H1 (cell line): ENCODE results near the gene FAM53A. TPM values are rescaled to one million over a fixed set of nuclear protein-coding genes. Genes with fewer than 3 reads are reported as not detected.
A peak's percentile ranks its signal among the peaks of the same experiment; 100 is the strongest.

Experiments
- CTCF ChIA-PET: fragments of 300-600 bp; sonication (Branson Sonifier 250); formaldehyde crosslinking; loops from one replicate; lab custom pipeline; 2021; ENCODE audit not compliant: partially characterized antibody; lab: Charles Lee
- POLR2A ChIA-PET: fragments of 300-600 bp; sonication (Branson Sonifier 250); formaldehyde crosslinking; loops from one replicate; lab custom pipeline; 2021; ENCODE audit warnings: inconsistent platforms; ENCODE audit not compliant: partially characterized antibody; lab: Charles Lee
- DNase-seq, 2 experiments: peaks; one replicate each; pipeline versions ENCODE4 v3.0.0 to v3.0.0-alpha.2; 2010 to 2022; ENCODE audit warnings: low spot score in 2 of 2, low read depth in 1 of 2, mixed read lengths in 1 of 2
- FAIRE-seq: peaks from 2 replicates; lab custom pipeline; 2011; peaks lifted over from hg19 to GRCh38; lab: Jason Lieb, UNC
- H2AFZ ChIP-seq: 2 replicates; pipeline ENCODE4 v1.8.1; 2012; ENCODE audit warnings: low read length, inconsistent platforms
- H2AK5ac ChIP-seq: 2 replicates; pipeline ENCODE4 v1.6.1; 2013; ENCODE audit warnings: low read depth, low read length
- H2BK120ac ChIP-seq: replicated peaks from 2 replicates; pipeline ENCODE3; 2013; ENCODE audit warnings: low read depth, low read length, inconsistent platforms
- H2BK12ac ChIP-seq: 2 replicates; pipeline ENCODE4 v1.6.1; 2013; ENCODE audit warnings: low read depth, low read length
- H2BK15ac ChIP-seq: 2 replicates; pipeline ENCODE4 v1.6.1; 2013; ENCODE audit warnings: low read length
- H2BK20ac ChIP-seq: 2 replicates; pipeline ENCODE4 v1.6.1; 2013; ENCODE audit warnings: low read length
- H2BK5ac ChIP-seq: 2 replicates; pipeline ENCODE4 v1.6.1; 2013; ENCODE audit warnings: low read depth, low read length
- H3K14ac ChIP-seq: 2 replicates; pipeline ENCODE4 v1.6.1; 2013; ENCODE audit warnings: inconsistent platforms; ENCODE audit not compliant: insufficient read length
- H3K18ac ChIP-seq: 2 replicates; pipeline ENCODE4 v1.6.1; 2013; ENCODE audit warnings: low read length; ENCODE audit errors: extremely low read depth
- H3K23ac ChIP-seq: 2 replicates; pipeline ENCODE4 v1.6.1; 2013; ENCODE audit warnings: inconsistent platforms; ENCODE audit not compliant: insufficient read length
- H3K23me2 ChIP-seq: 2 replicates; pipeline ENCODE4 v1.6.1; 2013; ENCODE audit warnings: low read depth, low read length
- H3K27ac ChIP-seq: 2 replicates; pipeline ENCODE4 v1.6.1; 2011; ENCODE audit warnings: low read depth, low read length, inconsistent platforms
- H3K27me3 ChIP-seq, 4 experiments: replicated peaks in 1 of 4; 1 replicate in 1 of 4; 2 replicates in 3 of 4; pipeline versions ENCODE4 v1.6.1 to v1.8.1; 2011 to 2013; ENCODE audit warnings: low read length in 3 of 4, mild to moderate bottlenecking in 3 of 4, inconsistent platforms in 2 of 4, mixed read lengths in 2 of 4, moderate library complexity in 1 of 4; ENCODE audit not compliant: control insufficient read depth in 3 of 4, insufficient read depth in 3 of 4; ENCODE audit errors: extremely low read depth in 1 of 4
- H3K36me3 ChIP-seq, 4 experiments: 2 replicates each; pipeline versions ENCODE4 v1.6.1 to v1.8.1; 2011 to 2013; ENCODE audit warnings: mild to moderate bottlenecking in 4 of 4, low read length in 3 of 4, moderate library complexity in 2 of 4, control low read depth in 1 of 4, inconsistent platforms in 1 of 4; ENCODE audit not compliant: insufficient read depth in 4 of 4, control insufficient read depth in 2 of 4
- H3K4ac ChIP-seq: replicated peaks from 2 replicates; pipeline ENCODE3; 2013; ENCODE audit warnings: low read length, low read depth, mixed read lengths, inconsistent platforms; ENCODE audit not compliant: insufficient read length
- H3K4me1 ChIP-seq, 4 experiments: replicated peaks in 1 of 4; 1 replicate in 1 of 4; 2 replicates in 3 of 4; pipeline versions ENCODE4 v1.6.1 to v1.8.1; 2011 to 2013; ENCODE audit warnings: low read length in 3 of 4, inconsistent platforms in 2 of 4, mixed read lengths in 1 of 4; ENCODE audit not compliant: insufficient read depth in 4 of 4, control insufficient read depth in 3 of 4
- H3K4me2 ChIP-seq, 2 experiments: 2 replicates each; pipeline versions ENCODE4 v1.6.1 to v1.8.1; 2011 to 2013; ENCODE audit warnings: low read depth in 2 of 2, low read length in 2 of 2, control low read depth in 1 of 2, inconsistent platforms in 1 of 2, mild to moderate bottlenecking in 1 of 2; ENCODE audit not compliant: insufficient read depth in 1 of 2
- H3K4me3 ChIP-seq, 4 experiments: fragments of 200-600, 300-600 bp in 1 of 4; sonication (generic), shearing (Covaris generic), sonication (Bioruptor Twin) in 1 of 4; 2 replicates each; pipeline versions ENCODE4 v1.5.1 to v1.8.1; 2011 to 2016; ENCODE audit warnings: low read length in 4 of 4, low read depth in 3 of 4, control low read depth in 2 of 4, inconsistent platforms in 2 of 4, mild to moderate bottlenecking in 2 of 4, mixed read lengths in 1 of 4, moderate library complexity in 1 of 4; ENCODE audit not compliant: insufficient read depth in 2 of 4; ENCODE audit errors: extremely low read depth in 1 of 4
- H3K56ac ChIP-seq: replicated peaks from 2 replicates; pipeline ENCODE3; 2013; ENCODE audit warnings: low read depth, mild to moderate bottlenecking, mixed read lengths, low read length, inconsistent platforms; ENCODE audit not compliant: insufficient read length
- H3K79me1 ChIP-seq: 2 replicates; pipeline ENCODE4 v1.6.1; 2013; ENCODE audit warnings: low read depth, low read length, control low read depth
- H3K79me2 ChIP-seq, 2 experiments: 2 replicates each; pipeline versions ENCODE4 v1.6.1 to v1.8.1; 2012 to 2013; ENCODE audit warnings: low read length in 2 of 2, mild to moderate bottlenecking in 2 of 2, inconsistent platforms in 1 of 2; ENCODE audit not compliant: insufficient read depth in 2 of 2, control insufficient read depth in 1 of 2
- H3K9ac ChIP-seq, 4 experiments: replicated peaks in 1 of 4; 1 replicate in 1 of 4; 2 replicates in 3 of 4; pipeline versions ENCODE4 v1.6.1 to v1.8.1; 2011 to 2013; ENCODE audit warnings: low read depth in 3 of 4, low read length in 3 of 4, control low read depth in 2 of 4, mild to moderate bottlenecking in 2 of 4, moderate library complexity in 2 of 4, inconsistent platforms in 1 of 4; ENCODE audit errors: extremely low read depth in 1 of 4
- H3K9me3 ChIP-seq, 2 experiments: 2 replicates each; pipeline versions ENCODE4 v1.6.1 to v1.8.1; 2012 to 2013; ENCODE audit warnings: mild to moderate bottlenecking in 2 of 2, moderate library complexity in 2 of 2, control low read depth in 1 of 2, inconsistent platforms in 1 of 2, low read depth in 1 of 2, low read length in 1 of 2, mixed read lengths in 1 of 2; ENCODE audit not compliant: insufficient read depth in 2 of 2
- H4K20me1 ChIP-seq, 2 experiments: replicated peaks in 1 of 2; 2 replicates each; pipeline versions ENCODE3 to v1.8.1; 2011 to 2013; ENCODE audit warnings: inconsistent platforms in 2 of 2, low read length in 2 of 2, mild to moderate bottlenecking in 1 of 2; ENCODE audit not compliant: insufficient read depth in 2 of 2, control insufficient read depth in 1 of 2
- H4K5ac ChIP-seq: 2 replicates; pipeline ENCODE4 v1.6.1; 2013; ENCODE audit warnings: low read length, low read depth, mixed read lengths, inconsistent platforms; ENCODE audit not compliant: insufficient read length
- H4K8ac ChIP-seq: 2 replicates; pipeline ENCODE4 v1.8.0; 2013; ENCODE audit warnings: mild to moderate bottlenecking, moderate library complexity, low read length, inconsistent platforms; ENCODE audit not compliant: insufficient read depth; ENCODE audit errors: extremely low read depth
- H4K91ac ChIP-seq: replicated peaks from 2 replicates; pipeline ENCODE3; 2013; ENCODE audit warnings: low read length, mixed read lengths, inconsistent platforms; ENCODE audit not compliant: insufficient read length
- ASH2L ChIP-seq: fragments of 200-600, 300-600 bp; sonication (generic); IDR thresholded peaks from one replicate; pipeline ENCODE4 v1.7.1; 2017; ENCODE audit warnings: low read length
- CHD2 ChIP-seq: IDR thresholded peaks from 2 replicates; pipeline ENCODE4 v1.6.1; 2012; ENCODE audit warnings: low read length, improper control_type of control experiment
- POLR2AphosphoS5 ChIP-seq: IDR thresholded peaks from 2 replicates; pipeline ENCODE4 v1.6.1; 2011; ENCODE audit warnings: low read depth, low read length
- POU5F1 ChIP-seq: IDR thresholded peaks from 2 replicates; pipeline ENCODE4 v1.6.1; 2011; ENCODE audit warnings: low read depth, mild to moderate bottlenecking, low read length, moderate library complexity
- SAP30 ChIP-seq: fragments of 300-600 bp; sonication (generic); IDR thresholded peaks from 2 replicates; pipeline ENCODE4 v1.7.1; 2012; ENCODE audit warnings: low read length, moderate library complexity, mild to moderate bottlenecking, inconsistent platforms; ENCODE audit not compliant: insufficient read depth, insufficient replicate concordance
- SIX5 ChIP-seq: IDR thresholded peaks from 2 replicates; pipeline ENCODE4 v1.6.1; 2011; ENCODE audit warnings: mild to moderate bottlenecking, low read depth, low read length
- ZNF274 ChIP-seq: IDR thresholded peaks from 2 replicates; pipeline ENCODE4 v1.7.0; 2012; ENCODE audit warnings: low read length, borderline replicate concordance; ENCODE audit errors: extremely low read depth
- WGBS, 2 experiments: shearing (Covaris generic) in 1 of 2; methylation state at CpG; one replicate each; pipeline versions ENCODE4 v1.1.6 to v1.1.7; 2013 to 2015; ENCODE audit warnings: low lambda C conversion rate in 2 of 2, mixed read lengths in 2 of 2, inconsistent platforms in 1 of 2, low coverage in 1 of 2, missing lambda C conversion rate in 1 of 2; ENCODE audit not compliant: insufficient replicate concordance in 2 of 2, insufficient coverage in 1 of 2, insufficient read length in 1 of 2; ENCODE audit errors: extremely low coverage in 1 of 2, missing lambda C conversion rate in 1 of 2; 5-methylcytosine and 5-hydroxymethylcytosine counted together
- polyA plus RNA-seq, 7 experiments: library from polyadenylated mRNA; depleted of rRNA in 3 of 7; stranded (reverse) in 5 of 7; unstranded in 2 of 7; fragments of >200 nt in 5 of 7; fragments of 200-250 nt in 2 of 7; gene quantifications; 1 replicate in 5 of 7; 2 replicates in 1 of 7; 4 replicates in 1 of 7; pipeline versions ENCODE4 v1.2.1 to v1.2.3, GENCODE V29; 2011 to 2013; ENCODE audit warnings: missing spikeins in 2 of 7, mixed read lengths in 2 of 7
- total RNA-seq: library from RNA; stranded (reverse); fragmentation: NEBNext Ultra II Directional; extraction: Animal tissue kit (Norgen Biotek cat#: 25700); gene quantifications from 2 replicates; pipeline ENCODE4 v1.2.1, GENCODE V29; 2021
- TF ChIP-seq, protein P1 (sequence below): IDR thresholded peaks from 2 replicates; pipeline ENCODE4 v1.6.1; 2012; ENCODE audit warnings: inconsistent platforms
- TF ChIP-seq, protein P2 (sequence below): IDR thresholded peaks from 2 replicates; pipeline ENCODE4 v1.6.1; 2011; ENCODE audit warnings: low read length, improper control_type of control experiment

The FAM53A gene
- total and polyA plus RNA-seq, 2 of the 8 experiments (the other 6 are each of a cell fraction or from before 2014, with no cell fraction given), result 1.9 to 2.0 TPM

DNA sequence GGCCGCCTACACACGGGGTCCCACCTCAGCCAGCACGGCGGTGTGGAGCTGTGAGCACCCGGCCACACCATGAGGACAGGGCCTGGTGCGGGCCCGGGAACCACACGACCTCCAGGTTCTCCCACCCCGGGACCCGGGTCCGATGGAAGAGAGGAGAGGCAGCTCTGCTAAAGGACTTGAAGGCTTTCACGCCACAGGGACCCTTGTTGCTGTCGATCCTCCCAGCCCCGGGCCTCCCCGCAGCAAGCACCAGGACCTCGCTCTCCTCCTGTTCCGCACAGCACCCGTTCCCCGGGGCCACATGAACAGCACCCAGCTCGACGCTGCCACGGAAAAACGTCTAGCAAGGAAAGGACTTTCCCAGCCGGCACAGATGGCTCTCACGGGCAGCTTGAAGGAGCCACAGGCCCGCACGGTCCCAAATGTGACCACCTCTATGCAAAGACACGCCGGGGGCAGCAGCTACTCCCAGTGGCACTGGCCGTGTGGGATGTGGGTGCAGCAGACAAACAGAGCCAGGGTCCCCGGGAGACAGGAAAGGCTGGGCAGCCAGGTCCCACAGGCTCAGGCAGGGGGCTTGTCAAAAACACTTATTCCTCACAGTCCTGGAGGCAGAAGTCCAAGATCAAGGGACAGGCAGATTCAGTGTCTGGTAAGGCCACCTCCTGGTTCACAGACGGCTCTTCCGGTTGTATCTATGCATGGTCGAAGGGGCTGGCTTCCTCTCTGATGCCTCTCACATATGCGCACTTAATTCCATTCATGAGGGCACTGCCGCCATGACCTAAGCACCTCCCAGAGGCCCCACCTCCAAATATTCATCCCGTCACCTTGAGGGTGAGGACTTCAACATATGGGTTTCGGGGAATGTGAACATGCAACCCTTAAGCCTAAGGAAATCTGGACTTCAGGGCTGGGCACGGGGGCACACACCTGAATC is 24.7 kb downstream of the FAM53A start:
- DNase-seq (no peak), FAIRE-seq (no peak)
- Histone ChIP-seq H3K23ac (no peak overlapping the region), H4K91ac (no peak overlapping the region), H2BK15ac (0 out of 2 replicates have a peak overlapping the region, but pooled peaks have one; percentile 29), H4K20me1 (no peaks in the 10 kb centered on the region), H2BK5ac (no peak overlapping the region), H2AFZ (no peak overlapping the region), H3K18ac (no peak overlapping the region), H3K4ac (no peak overlapping the region), H4K5ac (no peak overlapping the region), H2AK5ac (no peak overlapping the region), H3K27ac (no peak overlapping the region), H3K79me1 (no peaks in the 10 kb centered on the region), H2BK12ac (no peak overlapping the region), H3K27me3 (no peaks in the 10 kb centered on the region), H3K4me3 (no peak overlapping the region), H3K79me2 (no peaks in the 10 kb centered on the region), H2BK20ac (no peak overlapping the region), H3K4me1 (peaks cover 0 to 3% (median 2%) of the 10 kb centered on the region in 4 experiments; a peak in 2 of 7 replicates), H3K23me2 (no peaks in the 10 kb centered on the region), H3K4me2 (no peak overlapping the region), H4K8ac (peak overlapping the region; percentile 79; the same call in 1 of the 2 replicates), H3K36me3 (no peaks in the 10 kb centered on the region), H3K9ac (no peak overlapping the region), H2BK120ac (no peak overlapping the region), H3K9me3 (no peaks in the 10 kb centered on the region), H3K56ac (no peak overlapping the region), H3K14ac (no peak overlapping the region)
- TF ChIP-seq ZNF274, result no peak
- no peak for TF ChIP-seq POU5F1
- no peak for TF ChIP-seq CHD2
- TF ChIP-seq SIX5, result no peak
- TF ChIP-seq SAP30, result no peak
- TF ChIP-seq ASH2L, result no peak
- no peak for TF ChIP-seq POLR2AphosphoS5
- TF ChIP-seq, protein P1, sequence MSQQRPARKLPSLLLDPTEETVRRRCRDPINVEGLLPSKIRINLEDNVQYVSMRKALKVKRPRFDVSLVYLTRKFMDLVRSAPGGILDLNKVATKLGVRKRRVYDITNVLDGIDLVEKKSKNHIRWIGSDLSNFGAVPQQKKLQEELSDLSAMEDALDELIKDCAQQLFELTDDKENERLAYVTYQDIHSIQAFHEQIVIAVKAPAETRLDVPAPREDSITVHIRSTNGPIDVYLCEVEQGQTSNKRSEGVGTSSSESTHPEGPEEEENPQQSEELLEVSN, result no peak
- TF ChIP-seq, protein P2, sequence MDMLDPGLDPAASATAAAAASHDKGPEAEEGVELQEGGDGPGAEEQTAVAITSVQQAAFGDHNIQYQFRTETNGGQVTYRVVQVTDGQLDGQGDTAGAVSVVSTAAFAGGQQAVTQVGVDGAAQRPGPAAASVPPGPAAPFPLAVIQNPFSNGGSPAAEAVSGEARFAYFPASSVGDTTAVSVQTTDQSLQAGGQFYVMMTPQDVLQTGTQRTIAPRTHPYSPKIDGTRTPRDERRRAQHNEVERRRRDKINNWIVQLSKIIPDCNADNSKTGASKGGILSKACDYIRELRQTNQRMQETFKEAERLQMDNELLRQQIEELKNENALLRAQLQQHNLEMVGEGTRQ, result no peak
- CTCF ChIA-PET, result interaction anchor here (0.6 to 2.6 kb wide), 6 partner anchors 14 to 302 kb away, joined by 3 to 9 read pairs (median 4); no protein-coding TSS in a partner anchor
- POLR2A ChIA-PET, result interaction anchor here (1.5 kb wide), 1 partner anchor 8 kb away, joined by 4 read pairs; no protein-coding TSS in a partner anchor
- 88% methylated on average over 39 of the region's 39 CpGs; no CpG with 5 or more reads in 1 of the 2 experiments for WGBS, 2 experiments
